Inflammatory macrophage treated with lipopolysaccharide for 4 hours (primary cell): Measurements from ENCODE around the gene BBS4.
"Not testable (repeated sequence)": the region's sequence is repeated elsewhere in the genome, so short reads cannot be mapped to it uniquely, and the experiment has no call there.

ENCODE experiments used
- DNase-seq: peaks from one replicate; pipeline ENCODE4 v3.0.0-alpha.2; 2020

Gene BBS4

GRCh38 chr15:72700076-72700475 lies 14.1 kb downstream of the BBS4 start:
- no peak for DNase-seq

GRCh38 chr15:72706266-72706665 lies 20.3 kb downstream of the BBS4 start:
- no peak for DNase-seq

GRCh38 chr15:72708551-72709303 lies 22.7 kb downstream of the BBS4 start:
- not testable (repeated sequence) for DNase-seq

GRCh38 chr15:72722071-72722696 lies 36.2 kb downstream of the BBS4 start:
- DNase-seq: peak; percentile 74

- no peak for DNase-seq
These were observed 38.0 kb downstream of the BBS4 start for GRCh38 chr15:72724028-72724427.

GRCh38 chr15:72725446-72725845 lies 39.4 kb downstream of the BBS4 start:
- DNase-seq: no peak

GRCh38 chr15:72725851-72726250 lies 39.8 kb downstream of the BBS4 start:
- DNase-seq: not testable (repeated sequence)

- DNase-seq: no peak
These were observed 41.1 kb downstream of the BBS4 start for GRCh38 chr15:72727154-72727553.

GRCh38 chr15:72728249-72728648 lies 42.2 kb downstream of the BBS4 start:
- not testable (repeated sequence) for DNase-seq

GRCh38 chr15:72728821-72729220 lies 42.8 kb downstream of the BBS4 start:
- DNase-seq: no peak

GRCh38 chr15:72732086-72732485 lies 46.1 kb downstream of the BBS4 start:
- DNase-seq: no peak

- no peak for DNase-seq
These were observed 46.5 kb downstream of the BBS4 start for GRCh38 chr15:72732516-72732915.

- DNase-seq: no peak
These were observed 48.1 kb downstream of the BBS4 start for GRCh38 chr15:72733941-72734738.

- DNase-seq: no peak
These were observed 49.1 kb downstream of the BBS4 start for GRCh38 chr15:72735111-72735510.

GRCh38 chr15:72737061-72737460 lies 51.1 kb downstream of the BBS4 start:
- peak; percentile 62 for DNase-seq

- no peak for DNase-seq
These were observed 51.7 kb downstream of the BBS4 start for GRCh38 chr15:72737723-72738122.

GRCh38 chr15:72740219-72740618 lies 54.2 kb downstream of the BBS4 start:
- peak; percentile 94 for DNase-seq

- DNase-seq: no peak
These were observed 63.7 kb downstream of the BBS4 start for GRCh38 chr15:72749700-72750099.

- peak; percentile 90 for DNase-seq
These were observed 65.9 kb downstream of the BBS4 start for GRCh38 chr15:72751751-72752455.

- no peak for DNase-seq
These were observed 68.1 kb downstream of the BBS4 start for GRCh38 chr15:72754096-72754495.

GRCh38 chr15:72758182-72758581 lies 72.2 kb downstream of the BBS4 start:
- DNase-seq: no peak

- no peak for DNase-seq
These were observed 74.7 kb downstream of the BBS4 start for GRCh38 chr15:72760590-72761260.

- DNase-seq: no peak
These were observed 78.6 kb downstream of the BBS4 start for GRCh38 chr15:72764656-72765055.
